ENCODE results near the gene MANSC4. TPM values are rescaled to one million over a fixed set of nuclear protein-coding genes. Genes with fewer than 3 reads are reported as not detected.
"Not testable (repeated sequence)": the region's sequence is repeated elsewhere in the genome, so short reads cannot be mapped to it uniquely, and the experiment has no call there.

MANSC4 gene
- total RNA-seq, 1 experiment from 2014 or later: not detected

DNA sequence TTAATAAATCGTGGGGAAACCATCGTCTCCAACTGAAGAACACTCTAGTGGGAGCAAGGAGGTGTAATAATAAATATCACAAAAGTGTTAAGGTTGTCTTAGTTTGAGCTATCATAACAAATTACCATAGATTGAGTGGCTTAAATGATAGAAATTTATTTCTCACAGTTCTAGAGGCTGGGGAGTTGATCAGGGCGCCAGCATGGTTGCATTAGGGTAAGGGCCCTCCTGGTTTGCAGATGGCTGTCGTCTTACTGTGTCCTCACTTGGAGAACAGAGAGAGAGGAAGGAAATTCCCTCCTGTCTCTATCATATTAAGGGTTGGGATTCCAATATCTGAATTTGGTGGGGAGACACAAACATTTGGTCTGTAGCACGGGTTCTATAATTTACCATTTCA is 36.4 kb downstream of the MANSC4 start (continued):
- TF ChIP-seq, protein P1, sequence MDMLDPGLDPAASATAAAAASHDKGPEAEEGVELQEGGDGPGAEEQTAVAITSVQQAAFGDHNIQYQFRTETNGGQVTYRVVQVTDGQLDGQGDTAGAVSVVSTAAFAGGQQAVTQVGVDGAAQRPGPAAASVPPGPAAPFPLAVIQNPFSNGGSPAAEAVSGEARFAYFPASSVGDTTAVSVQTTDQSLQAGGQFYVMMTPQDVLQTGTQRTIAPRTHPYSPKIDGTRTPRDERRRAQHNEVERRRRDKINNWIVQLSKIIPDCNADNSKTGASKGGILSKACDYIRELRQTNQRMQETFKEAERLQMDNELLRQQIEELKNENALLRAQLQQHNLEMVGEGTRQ (CRISPR knock-in tag; IDR thresholded peaks at IDR 0.05): no peak
- TF ChIP-seq NR1H2 (CRISPR knock-in tag; IDR thresholded peaks at IDR 0.05) (no peak), ZNF263 (CRISPR knock-in tag; IDR thresholded peaks at IDR 0.05; ENCODE audit: low read depth) (no peak), HMGA2 (CRISPR knock-in tag; IDR thresholded peaks at IDR 0.05) (no peak), ZNF423 (CRISPR knock-in tag; IDR thresholded peaks at IDR 0.05) (no peak)

DNA sequence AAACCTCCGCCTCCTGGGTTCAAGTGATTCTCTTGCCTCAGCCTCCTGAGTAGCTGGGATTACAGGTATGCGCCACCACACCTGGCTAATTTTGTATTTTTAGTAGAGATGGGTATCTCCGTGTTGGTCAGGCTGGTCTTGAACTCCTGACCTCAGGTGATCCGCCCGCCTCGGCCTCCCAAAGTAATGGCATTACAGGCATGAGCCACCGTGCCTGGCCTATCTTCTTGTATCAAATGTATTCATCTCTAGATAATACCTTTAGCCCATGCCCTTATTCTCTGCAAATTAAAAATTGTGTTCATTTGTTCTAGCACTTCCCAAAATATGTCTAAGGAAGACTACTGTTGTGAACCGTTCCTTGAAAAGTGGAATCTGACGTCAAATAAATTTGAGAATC is 45.7 kb downstream of the MANSC4 start:
- H3K9me3 Mint-ChIP-seq; H3K4me3 Mint-ChIP-seq; ATAC-seq; H3K4me1 Mint-ChIP-seq; H3K27ac Mint-ChIP-seq; POLR2A ChIA-PET; DNase-seq (ENCODE audit: low spot score); H3K27me3 Mint-ChIP-seq (ENCODE audit: low read depth): not testable (repeated sequence)
- H3K36me3 Mint-ChIP-seq: peaks cover 29% of the 10 kb centered on the region
- CTCF ChIA-PET: interaction anchor here (0.7 to 2.1 kb wide), 2 partner anchors 207 to 1249 kb away, joined by 3 to 9 read pairs; no protein-coding TSS in a partner anchor

DNA sequence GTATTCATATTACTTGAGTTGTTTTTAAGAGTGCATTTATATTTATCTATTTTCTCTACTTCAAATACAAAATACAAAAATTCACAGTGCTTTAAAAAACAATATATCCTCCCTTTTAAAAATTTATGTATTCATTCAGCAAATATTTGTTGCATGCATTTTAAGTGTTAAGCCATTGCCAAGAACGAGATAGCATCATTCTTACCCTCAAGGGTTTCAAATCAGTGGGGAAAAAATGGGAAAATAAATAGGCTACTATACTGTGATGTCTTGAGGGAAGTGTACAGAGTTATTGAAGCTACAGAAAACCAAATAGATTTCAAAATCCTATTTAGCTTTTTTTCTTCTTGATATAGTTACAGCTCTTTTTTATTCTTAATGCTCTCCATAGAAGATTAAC is 46.2 kb downstream of the MANSC4 start:
- no peak for ATAC-seq
- ChIA-PET CTCF (interaction anchor here (0.7 to 2.1 kb wide), 9 partner anchors 22 to 1250 kb away, joined by 3 to 9 read pairs (median 4); partner anchors contain the start of genes KLHL42 and MANSC4), POLR2A (no interaction called here)
- no peaks in the 10 kb centered on the region for H3K4me1 Mint-ChIP-seq
- H3K4me3 Mint-ChIP-seq: no peak overlapping the region
- H3K36me3 Mint-ChIP-seq: peaks cover 29% of the 10 kb centered on the region
- H3K9me3 Mint-ChIP-seq: no peaks in the 10 kb centered on the region
- no peak for DNase-seq (ENCODE audit: low spot score)
- no peaks in the 10 kb centered on the region for H3K27me3 Mint-ChIP-seq (ENCODE audit: low read depth)
- TF ChIP-seq, protein P2, sequence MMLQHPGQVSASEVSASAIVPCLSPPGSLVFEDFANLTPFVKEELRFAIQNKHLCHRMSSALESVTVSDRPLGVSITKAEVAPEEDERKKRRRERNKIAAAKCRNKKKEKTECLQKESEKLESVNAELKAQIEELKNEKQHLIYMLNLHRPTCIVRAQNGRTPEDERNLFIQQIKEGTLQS (CRISPR knock-in tag; conservative IDR thresholded peaks at IDR 0.05): no peak
- TF ChIP-seq SP1 (CRISPR knock-in tag; conservative IDR thresholded peaks at IDR 0.05) (no peak), NFATC4 (CRISPR knock-in tag; IDR thresholded peaks at IDR 0.05) (no peak), SOX15 (CRISPR knock-in tag; IDR thresholded peaks at IDR 0.05) (no peak), GTF2I (CRISPR knock-in tag; conservative IDR thresholded peaks at IDR 0.05) (no peak), ZNF671 (CRISPR knock-in tag; IDR thresholded peaks at IDR 0.05) (no peak), FOXK1 (CRISPR knock-in tag; IDR thresholded peaks at IDR 0.05) (no peak), NR1H2 (CRISPR knock-in tag; IDR thresholded peaks at IDR 0.05) (no peak), FOXJ3 (CRISPR knock-in tag; IDR thresholded peaks at IDR 0.05; ENCODE audit: borderline replicate concordance) (no peak), RORB (CRISPR knock-in tag; IDR thresholded peaks at IDR 0.05) (no peak), ZNF416 (CRISPR knock-in tag; IDR thresholded peaks at IDR 0.05) (no peak), CREB1 (CRISPR knock-in tag; IDR thresholded peaks at IDR 0.05) (no peak)
- TF ChIP-seq, protein P3, sequence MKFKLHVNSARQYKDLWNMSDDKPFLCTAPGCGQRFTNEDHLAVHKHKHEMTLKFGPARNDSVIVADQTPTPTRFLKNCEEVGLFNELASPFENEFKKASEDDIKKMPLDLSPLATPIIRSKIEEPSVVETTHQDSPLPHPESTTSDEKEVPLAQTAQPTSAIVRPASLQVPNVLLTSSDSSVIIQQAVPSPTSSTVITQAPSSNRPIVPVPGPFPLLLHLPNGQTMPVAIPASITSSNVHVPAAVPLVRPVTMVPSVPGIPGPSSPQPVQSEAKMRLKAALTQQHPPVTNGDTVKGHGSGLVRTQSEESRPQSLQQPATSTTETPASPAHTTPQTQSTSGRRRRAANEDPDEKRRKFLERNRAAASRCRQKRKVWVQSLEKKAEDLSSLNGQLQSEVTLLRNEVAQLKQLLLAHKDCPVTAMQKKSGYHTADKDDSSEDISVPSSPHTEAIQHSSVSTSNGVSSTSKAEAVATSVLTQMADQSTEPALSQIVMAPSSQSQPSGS (CRISPR knock-in tag; IDR thresholded peaks at IDR 0.05; ENCODE audit: borderline replicate concordance, low read depth): no peak
- TF ChIP-seq, protein P4, sequence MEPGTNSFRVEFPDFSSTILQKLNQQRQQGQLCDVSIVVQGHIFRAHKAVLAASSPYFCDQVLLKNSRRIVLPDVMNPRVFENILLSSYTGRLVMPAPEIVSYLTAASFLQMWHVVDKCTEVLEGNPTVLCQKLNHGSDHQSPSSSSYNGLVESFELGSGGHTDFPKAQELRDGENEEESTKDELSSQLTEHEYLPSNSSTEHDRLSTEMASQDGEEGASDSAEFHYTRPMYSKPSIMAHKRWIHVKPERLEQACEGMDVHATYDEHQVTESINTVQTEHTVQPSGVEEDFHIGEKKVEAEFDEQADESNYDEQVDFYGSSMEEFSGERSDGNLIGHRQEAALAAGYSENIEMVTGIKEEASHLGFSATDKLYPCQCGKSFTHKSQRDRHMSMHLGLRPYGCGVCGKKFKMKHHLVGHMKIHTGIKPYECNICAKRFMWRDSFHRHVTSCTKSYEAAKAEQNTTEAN (CRISPR knock-in tag; IDR thresholded peaks at IDR 0.05): no peak
- TF ChIP-seq, protein P5, sequence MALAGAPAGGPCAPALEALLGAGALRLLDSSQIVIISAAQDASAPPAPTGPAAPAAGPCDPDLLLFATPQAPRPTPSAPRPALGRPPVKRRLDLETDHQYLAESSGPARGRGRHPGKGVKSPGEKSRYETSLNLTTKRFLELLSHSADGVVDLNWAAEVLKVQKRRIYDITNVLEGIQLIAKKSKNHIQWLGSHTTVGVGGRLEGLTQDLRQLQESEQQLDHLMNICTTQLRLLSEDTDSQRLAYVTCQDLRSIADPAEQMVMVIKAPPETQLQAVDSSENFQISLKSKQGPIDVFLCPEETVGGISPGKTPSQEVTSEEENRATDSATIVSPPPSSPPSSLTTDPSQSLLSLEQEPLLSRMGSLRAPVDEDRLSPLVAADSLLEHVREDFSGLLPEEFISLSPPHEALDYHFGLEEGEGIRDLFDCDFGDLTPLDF (CRISPR knock-in tag; IDR thresholded peaks at IDR 0.05): no peak
- TF ChIP-seq, protein P6, sequence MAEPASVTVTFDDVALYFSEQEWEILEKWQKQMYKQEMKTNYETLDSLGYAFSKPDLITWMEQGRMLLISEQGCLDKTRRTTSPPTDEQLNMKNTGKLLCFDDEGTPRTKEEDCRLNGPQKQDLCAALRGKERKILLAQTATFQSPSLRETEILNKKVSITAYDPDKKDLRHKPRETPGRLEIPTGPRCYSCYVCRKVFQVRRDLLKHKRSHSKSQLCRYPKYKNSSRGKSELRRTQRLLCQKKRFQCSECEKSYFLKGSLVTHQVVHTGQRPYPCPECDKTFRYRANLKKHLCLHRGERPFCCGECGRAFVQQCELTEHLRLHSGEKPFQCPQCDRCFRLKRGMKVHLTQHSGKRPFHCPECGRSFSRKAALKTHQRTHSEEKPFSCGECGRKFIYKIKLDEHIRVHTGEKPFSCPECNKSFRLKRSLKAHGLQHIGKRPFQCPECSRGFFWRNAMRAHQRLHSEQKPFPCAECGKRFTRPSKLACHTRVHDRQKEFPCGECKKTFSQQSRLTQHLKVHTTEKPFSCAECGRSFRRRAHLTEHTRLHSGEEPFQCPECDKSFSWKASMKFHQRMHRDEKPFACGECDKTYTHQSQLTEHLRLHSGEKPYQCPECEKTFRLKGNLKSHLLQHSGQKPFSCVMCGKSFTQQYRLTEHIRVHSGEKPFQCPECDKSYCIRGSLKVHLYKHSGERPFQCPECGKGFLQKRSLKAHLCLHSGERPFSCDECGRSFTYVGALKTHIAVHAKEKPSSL (CRISPR knock-in tag; conservative IDR thresholded peaks at IDR 0.05): no peak
- TF ChIP-seq, protein P7, sequence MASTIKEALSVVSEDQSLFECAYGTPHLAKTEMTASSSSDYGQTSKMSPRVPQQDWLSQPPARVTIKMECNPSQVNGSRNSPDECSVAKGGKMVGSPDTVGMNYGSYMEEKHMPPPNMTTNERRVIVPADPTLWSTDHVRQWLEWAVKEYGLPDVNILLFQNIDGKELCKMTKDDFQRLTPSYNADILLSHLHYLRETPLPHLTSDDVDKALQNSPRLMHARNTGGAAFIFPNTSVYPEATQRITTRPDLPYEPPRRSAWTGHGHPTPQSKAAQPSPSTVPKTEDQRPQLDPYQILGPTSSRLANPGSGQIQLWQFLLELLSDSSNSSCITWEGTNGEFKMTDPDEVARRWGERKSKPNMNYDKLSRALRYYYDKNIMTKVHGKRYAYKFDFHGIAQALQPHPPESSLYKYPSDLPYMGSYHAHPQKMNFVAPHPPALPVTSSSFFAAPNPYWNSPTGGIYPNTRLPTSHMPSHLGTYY (CRISPR knock-in tag; IDR thresholded peaks at IDR 0.05): no peak
- no peak overlapping the region for H3K27ac Mint-ChIP-seq
